Prostate gland (tissue), 2 donors: ENCODE data around the gene CAPN14.

Experiments
- POLR2AphosphoS5 ChIP-seq: sonication (generic); formaldehyde crosslinking; IDR thresholded peaks from one replicate; pipeline ENCODE4 v1.6.1; 2017; ENCODE audit warnings: antibody characterized with exemption
- TF ChIP-seq, protein P1 (sequence below), 4 experiments: fragments of 200-600 bp in 2 of 4; fragments of 450-650 bp in 2 of 4; sonication (generic) in 2 of 4; IDR thresholded peaks; 1 replicate in 3 of 4; 2 replicates in 1 of 4; pipeline ENCODE4 v1.5.1; 2016 to 2019; ENCODE audit warnings: antibody characterized with exemption in 4 of 4, mild to moderate bottlenecking in 2 of 4, moderate library complexity in 2 of 4

GRCh38 chr2:31255911-31256571, 38.7 kb upstream of the CAPN14 start:
- TF ChIP-seq, protein P1, sequence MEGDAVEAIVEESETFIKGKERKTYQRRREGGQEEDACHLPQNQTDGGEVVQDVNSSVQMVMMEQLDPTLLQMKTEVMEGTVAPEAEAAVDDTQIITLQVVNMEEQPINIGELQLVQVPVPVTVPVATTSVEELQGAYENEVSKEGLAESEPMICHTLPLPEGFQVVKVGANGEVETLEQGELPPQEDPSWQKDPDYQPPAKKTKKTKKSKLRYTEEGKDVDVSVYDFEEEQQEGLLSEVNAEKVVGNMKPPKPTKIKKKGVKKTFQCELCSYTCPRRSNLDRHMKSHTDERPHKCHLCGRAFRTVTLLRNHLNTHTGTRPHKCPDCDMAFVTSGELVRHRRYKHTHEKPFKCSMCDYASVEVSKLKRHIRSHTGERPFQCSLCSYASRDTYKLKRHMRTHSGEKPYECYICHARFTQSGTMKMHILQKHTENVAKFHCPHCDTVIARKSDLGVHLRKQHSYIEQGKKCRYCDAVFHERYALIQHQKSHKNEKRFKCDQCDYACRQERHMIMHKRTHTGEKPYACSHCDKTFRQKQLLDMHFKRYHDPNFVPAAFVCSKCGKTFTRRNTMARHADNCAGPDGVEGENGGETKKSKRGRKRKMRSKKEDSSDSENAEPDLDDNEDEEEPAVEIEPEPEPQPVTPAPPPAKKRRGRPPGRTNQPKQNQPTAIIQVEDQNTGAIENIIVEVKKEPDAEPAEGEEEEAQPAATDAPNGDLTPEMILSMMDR (IDR thresholded peaks at IDR 0.05), result no peak
- TF ChIP-seq POLR2AphosphoS5, result no peak
